ENCODE measurements around the gene DGKZ. TPM values are rescaled to one million over a fixed set of nuclear protein-coding genes. Genes with fewer than 3 reads are reported as not detected.

DGKZ gene
- total and polyA plus RNA-seq, 2 experiments from 2014 or later, result 21.4 to 62.7 TPM

- Histone ChIP-seq H3K4me1 (ENCODE audit: insufficient read depth) (no peaks in the 10 kb centered on the region), H4K20me1 (ENCODE audit: insufficient read depth) (no peaks in the 10 kb centered on the region), H3K27me3 (replicated peaks; ENCODE audit: insufficient read depth) (no peaks in the 10 kb centered on the region), H2AFZ (no peak overlapping the region), H3K4me2 (ENCODE audit: unreplicated experiment) (no peak overlapping the region), H3K9ac (no peak overlapping the region), H3K36me3 (ENCODE audit: low read depth) (peaks cover 56% of the 10 kb centered on the region), H3K4me3 (no peak overlapping the region), H3F3A (ENCODE audit: insufficient read depth) (peaks cover 38% of the 10 kb centered on the region), H3K9me3 (ENCODE audit: low read depth) (no peaks in the 10 kb centered on the region), H3K27ac (no peak overlapping the region), H3K9me2 (ENCODE audit: insufficient read depth) (no peaks in the 10 kb centered on the region), H3K79me2 (ENCODE audit: insufficient read depth) (no peaks in the 10 kb centered on the region)
- DNase-seq, result peak; percentile 36
- WGBS, 2 experiments (ENCODE audit: low coverage in 1 of 2, low lambda C conversion rate in 2 of 2, missing lambda C conversion rate in 2 of 2), result 82 to 83% methylated on average over 2 of the region's 2 CpGs
- TF ChIP-seq EZH2phosphoT487 (IDR thresholded peaks at IDR 0.05; ENCODE audit: insufficient read depth, low read depth), result no peak
- TF ChIP-seq EZH2 (IDR thresholded peaks at IDR 0.05; ENCODE audit: insufficient read depth, poor library complexity, severe bottlenecking), result no peak
- in situ Hi-C loops (cut with MboI), result no loop called here
These were observed 25.5 kb upstream of the DGKZ start for GRCh38 chr11:46321757-46322156.

- Histone ChIP-seq H3K9me2 (ENCODE audit: insufficient read depth) (no peaks in the 10 kb centered on the region), H3K27ac (no peak overlapping the region; the same call in 1 of the 2 replicates), H3K4me3 (no peak overlapping the region), H3K79me2 (ENCODE audit: insufficient read depth) (no peaks in the 10 kb centered on the region), H3K4me1 (ENCODE audit: insufficient read depth) (no peaks in the 10 kb centered on the region), H3K4me2 (ENCODE audit: unreplicated experiment) (no peak overlapping the region), H3K27me3 (replicated peaks; ENCODE audit: insufficient read depth) (no peaks in the 10 kb centered on the region), H3K9me3 (ENCODE audit: low read depth) (no peaks in the 10 kb centered on the region), H3K36me3 (ENCODE audit: low read depth) (peaks cover 47% of the 10 kb centered on the region), H4K20me1 (ENCODE audit: insufficient read depth) (no peaks in the 10 kb centered on the region), H2AFZ (no peak overlapping the region), H3F3A (ENCODE audit: insufficient read depth) (peaks cover 38% of the 10 kb centered on the region), H3K9ac (no peak overlapping the region)
- TF ChIP-seq EZH2phosphoT487 (IDR thresholded peaks at IDR 0.05; ENCODE audit: insufficient read depth, low read depth), result no peak
- no peak for TF ChIP-seq EZH2 (IDR thresholded peaks at IDR 0.05; ENCODE audit: insufficient read depth, poor library complexity, severe bottlenecking)
- 78% methylated on average over 6 of the region's 6 CpGs for WGBS, 2 experiments (ENCODE audit: low coverage in 1 of 2, low lambda C conversion rate in 2 of 2, missing lambda C conversion rate in 2 of 2)
- DNase-seq, result peak; percentile 74
- in situ Hi-C loops (cut with MboI), result no loop called here
These were observed 24.5 kb upstream of the DGKZ start for GRCh38 chr11:46322759-46323158.

- in situ Hi-C loops (cut with MboI), result no loop called here
These were observed 20.3 kb upstream of the DGKZ start for GRCh38 chr11:46326813-46327416.

GRCh38 chr11:46327829-46328228 lies 19.4 kb upstream of the DGKZ start:
- H3K9ac ChIP-seq, result no peak overlapping the region
- no peaks in the 10 kb centered on the region for H3K79me2 ChIP-seq (ENCODE audit: insufficient read depth)
- no peaks in the 10 kb centered on the region for H3K36me3 ChIP-seq (ENCODE audit: low read depth)
- H3K27me3 ChIP-seq (replicated peaks; ENCODE audit: insufficient read depth), result peaks cover 14% of the 10 kb centered on the region; the same call in 1 of the 2 replicates
- H3K9me3 ChIP-seq (ENCODE audit: low read depth), result no peaks in the 10 kb centered on the region
- 69 to 78% methylated on average over 8 of the region's 8 CpGs for WGBS, 2 experiments (ENCODE audit: low coverage in 1 of 2, low lambda C conversion rate in 2 of 2, missing lambda C conversion rate in 2 of 2)
- H3F3A ChIP-seq (ENCODE audit: insufficient read depth), result peaks cover 15% of the 10 kb centered on the region
- no peak overlapping the region for H3K27ac ChIP-seq
- no peak overlapping the region for H3K4me2 ChIP-seq (ENCODE audit: unreplicated experiment)
- no peaks in the 10 kb centered on the region for H3K9me2 ChIP-seq (ENCODE audit: insufficient read depth)
- H3K4me1 ChIP-seq (ENCODE audit: insufficient read depth), result no peaks in the 10 kb centered on the region
- no peaks in the 10 kb centered on the region for H4K20me1 ChIP-seq (ENCODE audit: insufficient read depth)
- H3K4me3 ChIP-seq, result no peak overlapping the region
- H2AFZ ChIP-seq, result no peak overlapping the region
- TF ChIP-seq EZH2 (IDR thresholded peaks at IDR 0.05; ENCODE audit: insufficient read depth, poor library complexity, severe bottlenecking), result no peak
- no peak for TF ChIP-seq EZH2phosphoT487 (IDR thresholded peaks at IDR 0.05; ENCODE audit: insufficient read depth, low read depth)
- DNase-seq, result peak; percentile 23
- in situ Hi-C loops (cut with MboI), result no loop called here

More at GRCh38 chr11:46326813-46327416, 20.3 kb upstream of the DGKZ start:
- peaks cover 7% of the 10 kb centered on the region for H3K36me3 ChIP-seq (ENCODE audit: low read depth)
- no peaks in the 10 kb centered on the region for H3K4me1 ChIP-seq (ENCODE audit: insufficient read depth)
- no peak for DNase-seq
- no peaks in the 10 kb centered on the region for H4K20me1 ChIP-seq (ENCODE audit: insufficient read depth)
- no peak overlapping the region for H3K4me3 ChIP-seq
- H3K4me2 ChIP-seq (ENCODE audit: unreplicated experiment), result no peak overlapping the region
- peaks cover 7% of the 10 kb centered on the region; the same call in 1 of the 2 replicates for H3K27me3 ChIP-seq (replicated peaks; ENCODE audit: insufficient read depth)
- peaks cover 23% of the 10 kb centered on the region for H3F3A ChIP-seq (ENCODE audit: insufficient read depth)
- H2AFZ ChIP-seq, result no peak overlapping the region
- no peaks in the 10 kb centered on the region for H3K9me2 ChIP-seq (ENCODE audit: insufficient read depth)
- H3K27ac ChIP-seq, result no peak overlapping the region
- TF ChIP-seq EZH2phosphoT487 (IDR thresholded peaks at IDR 0.05; ENCODE audit: insufficient read depth, low read depth) (no peak), EZH2 (IDR thresholded peaks at IDR 0.05; ENCODE audit: insufficient read depth, poor library complexity, severe bottlenecking) (no peak)
- H3K9me3 ChIP-seq (ENCODE audit: low read depth), result no peaks in the 10 kb centered on the region
- WGBS, 2 experiments (ENCODE audit: low coverage in 1 of 2, low lambda C conversion rate in 2 of 2, missing lambda C conversion rate in 2 of 2), result 95 to 98% methylated on average over 10 of the region's 10 CpGs
- H3K79me2 ChIP-seq (ENCODE audit: insufficient read depth), result no peaks in the 10 kb centered on the region
- H3K9ac ChIP-seq, result no peak overlapping the region

All from GM23248 (cell line).